Ramos (cell line): ENCODE measurements around the gene VDR.

Source experiments
- in situ Hi-C: fragments of 300-500 bp; cut with MboI; formaldehyde crosslinking; loops from one replicate; pipeline ENCODE4 v1.14.3; 2022; ENCODE audit warnings: low sequenced_read_pairs; ENCODE audit not compliant: unreplicated experiment

Gene VDR

DNA sequence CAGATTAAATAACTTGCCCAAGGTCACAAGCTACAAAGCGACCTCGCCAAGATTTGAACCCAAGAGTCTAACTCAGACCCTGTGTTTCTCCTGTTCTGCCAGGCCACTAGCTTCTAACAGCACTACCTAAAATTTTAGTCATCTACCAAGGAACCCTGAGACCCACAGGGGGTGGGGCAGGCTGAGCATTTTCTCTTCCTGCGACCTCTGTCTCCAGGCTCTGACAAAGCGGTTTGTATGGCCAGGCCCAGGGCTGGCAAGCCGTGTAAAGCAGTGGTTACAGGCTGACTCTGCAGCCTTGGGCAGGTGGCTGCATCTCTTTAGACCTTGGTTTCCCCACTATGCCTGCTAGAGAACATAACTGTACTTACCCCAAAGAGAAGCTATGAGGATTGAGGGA, 5.3 kb downstream of the VDR start:
- in situ Hi-C loops = no loop called here

DNA sequence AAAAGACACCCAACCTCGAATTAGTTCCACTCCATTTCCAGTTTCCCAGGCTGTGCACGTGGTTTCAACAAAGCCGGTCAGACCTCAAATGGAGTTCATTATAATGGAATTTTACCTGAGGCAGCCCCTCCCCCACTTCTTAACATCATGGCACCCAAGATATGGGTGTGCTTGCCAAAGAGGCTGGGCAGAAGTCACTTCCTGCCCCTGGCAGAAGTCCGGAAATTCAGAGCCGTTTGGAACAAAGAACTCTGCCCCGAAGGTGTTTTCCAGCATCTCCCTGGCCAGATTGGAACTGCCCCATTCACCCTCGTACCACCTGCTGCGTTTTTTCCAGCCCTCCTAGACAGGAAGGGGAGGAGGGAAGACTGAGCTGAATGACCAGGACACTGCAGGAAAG, 8.2 kb downstream of the VDR start:
- in situ Hi-C loops = no loop called here

DNA sequence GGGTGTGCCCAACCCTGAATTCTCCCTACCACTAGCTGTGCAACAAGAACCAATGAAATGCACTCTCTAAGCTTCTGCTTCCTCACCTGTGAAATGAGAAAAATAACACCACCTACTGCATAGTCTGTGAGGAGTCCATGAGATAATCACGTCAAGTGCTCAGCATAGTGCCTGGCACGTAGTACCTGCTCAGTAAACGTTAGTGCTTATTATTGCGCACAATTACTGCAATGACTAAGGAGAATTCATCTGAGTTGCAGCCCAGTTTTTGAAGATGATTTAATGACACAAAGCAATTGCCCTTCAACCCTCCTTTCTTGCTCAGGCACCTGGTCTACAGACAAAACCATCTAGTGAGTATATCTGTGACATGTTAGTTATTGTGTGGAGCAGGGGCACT, 8.8 kb downstream of the VDR start:
- in situ Hi-C loops = no loop called here

- in situ Hi-C loops = no loop called here
These were observed 10.1 kb downstream of the VDR start for GRCh38 chr12:47894652-47895051.

GRCh38 chr12:47894068-47894467, 10.7 kb downstream of the VDR start:
- in situ Hi-C loops = no loop called here

DNA sequence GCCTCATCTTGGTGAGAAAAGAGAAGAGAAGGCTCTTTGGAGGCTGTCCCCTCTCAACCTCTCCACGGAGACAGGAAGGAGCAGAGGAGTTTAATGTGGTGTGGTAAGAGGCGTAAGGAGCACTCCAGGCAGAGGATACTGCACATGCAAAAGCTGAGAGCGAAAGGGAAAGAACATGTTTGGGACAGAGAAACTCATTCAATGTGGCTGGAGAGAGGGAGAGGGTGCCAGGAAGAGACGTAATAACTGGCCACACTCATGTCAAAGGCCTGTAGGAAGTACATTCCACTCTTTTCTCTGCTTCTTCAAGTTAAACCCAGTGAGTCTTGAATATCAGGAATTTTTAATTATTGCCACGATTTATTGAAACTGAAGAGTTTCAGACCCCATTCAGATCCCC, 12.0 kb downstream of the VDR start:
- in situ Hi-C loops = no loop called here

DNA sequence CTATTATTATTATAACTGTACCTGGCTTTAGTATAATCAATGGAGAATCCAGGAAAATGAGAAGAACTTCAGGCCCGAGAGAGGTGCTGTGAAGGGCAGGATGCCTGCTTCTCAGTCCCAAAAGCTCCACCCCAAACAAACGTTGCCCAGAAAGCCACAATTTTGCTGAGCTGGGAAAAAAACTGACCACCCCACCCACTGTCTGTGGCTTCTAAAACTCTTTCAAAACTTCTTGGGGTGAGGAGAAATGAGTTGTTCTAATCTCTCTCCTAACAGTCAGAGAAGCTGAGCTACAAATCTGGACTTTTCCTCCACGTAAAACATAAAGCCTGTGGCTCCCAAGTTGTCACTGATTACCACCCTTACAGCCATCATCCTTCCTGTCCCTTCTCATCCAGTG, 13.4 kb downstream of the VDR start:
- in situ Hi-C loops = no loop called here

DNA sequence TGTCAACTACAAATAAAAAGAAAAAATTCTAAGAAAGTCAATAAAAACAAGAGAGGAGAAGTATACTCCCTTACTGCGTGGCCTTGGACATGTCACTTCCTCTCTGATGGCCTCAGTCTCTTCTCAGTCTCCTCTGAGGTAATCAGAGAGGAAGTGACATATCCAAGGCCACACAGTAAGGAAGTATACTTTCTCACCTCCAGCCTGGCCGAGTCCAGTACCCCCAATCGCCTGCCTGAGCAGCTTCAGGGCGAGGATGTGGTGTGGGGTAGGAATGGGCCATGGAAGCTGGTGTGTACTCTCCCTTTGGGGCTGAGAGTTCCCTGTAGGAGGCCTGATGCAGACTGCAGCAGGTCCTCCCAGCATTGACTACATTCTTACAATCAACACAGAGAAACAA, 15.8 kb downstream of the VDR start:
- in situ Hi-C loops = no loop called here

DNA sequence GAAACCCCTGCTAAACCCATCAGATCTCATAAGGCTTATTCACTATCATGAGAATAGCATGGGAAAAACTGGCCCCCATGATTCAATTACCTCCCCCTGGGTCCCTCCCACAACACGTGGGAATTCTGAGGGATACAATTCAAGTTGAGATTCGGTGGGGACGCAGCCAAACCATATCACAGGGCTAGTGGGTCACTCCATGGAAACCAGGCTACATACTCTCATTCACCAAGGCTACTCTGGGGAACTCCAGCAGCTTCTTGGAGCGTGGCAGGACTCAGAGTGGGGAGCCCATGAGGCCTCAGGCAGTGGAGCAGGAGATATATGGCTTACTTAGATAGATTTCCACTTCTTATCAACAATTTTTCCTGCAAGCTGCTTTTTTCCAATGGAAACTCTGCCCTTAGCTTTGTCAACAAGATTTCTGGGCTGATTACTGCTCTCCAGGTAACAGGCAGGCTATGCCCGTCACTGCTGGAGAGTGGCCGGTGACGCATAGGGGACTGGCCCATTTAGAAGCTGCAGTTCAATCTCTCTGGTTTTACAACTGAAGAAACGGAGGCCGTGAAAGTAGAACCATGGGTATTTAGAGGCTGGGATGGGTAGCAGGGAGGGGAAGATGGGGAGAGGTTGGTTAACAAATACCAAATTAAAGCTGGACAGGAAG, 16.5 kb downstream of the VDR start:
- in situ Hi-C loops = no loop called here

- in situ Hi-C loops = no loop called here
These were observed 17.3 kb downstream of the VDR start for GRCh38 chr12:47887529-47887928.

- in situ Hi-C loops = no loop called here
These were observed 18.1 kb downstream of the VDR start for GRCh38 chr12:47886510-47887240.

DNA sequence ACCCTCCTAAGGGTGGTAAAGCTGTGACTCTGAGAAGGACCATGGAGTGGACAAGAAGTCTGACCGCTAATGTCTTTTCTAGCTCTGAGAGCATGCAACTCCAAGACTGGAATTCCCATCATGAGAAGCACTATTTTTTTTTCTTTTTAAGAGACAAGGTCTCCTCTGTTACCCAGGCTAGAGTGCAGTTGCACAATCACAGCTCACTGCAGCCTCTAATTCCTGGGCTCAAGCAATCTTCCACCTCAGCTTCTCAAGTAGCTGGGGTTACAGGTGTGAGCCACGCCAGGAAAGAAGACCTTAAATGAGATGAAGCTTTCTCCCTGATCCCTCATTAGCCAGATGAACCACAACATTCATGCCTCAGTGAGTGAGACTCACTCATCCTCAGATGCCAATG, 19.2 kb downstream of the VDR start:
- in situ Hi-C loops = no loop called here

GRCh38 chr12:47885012-47885501, 19.7 kb downstream of the VDR start:
- in situ Hi-C loops = no loop called here

DNA sequence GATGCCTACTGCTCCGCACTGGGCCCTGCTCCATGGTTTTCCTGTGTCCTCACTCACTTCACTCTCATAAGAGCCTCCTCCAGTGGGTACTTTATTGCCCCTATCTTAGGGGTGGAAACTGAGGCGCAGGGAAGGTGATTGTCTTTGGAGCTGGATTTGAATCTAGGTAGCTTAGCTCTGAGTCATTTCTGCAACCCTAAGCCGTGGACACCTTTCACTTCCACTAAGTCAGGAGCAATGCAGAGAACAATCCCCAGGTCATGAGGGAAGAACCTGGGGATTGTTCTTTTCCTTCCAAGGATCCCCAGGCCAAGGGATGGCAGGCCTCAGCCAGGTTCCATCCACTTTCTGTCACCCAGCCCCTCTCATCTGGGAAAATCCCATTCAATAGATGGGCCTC, 20.3 kb downstream of the VDR start:
- in situ Hi-C loops = no loop called here

DNA sequence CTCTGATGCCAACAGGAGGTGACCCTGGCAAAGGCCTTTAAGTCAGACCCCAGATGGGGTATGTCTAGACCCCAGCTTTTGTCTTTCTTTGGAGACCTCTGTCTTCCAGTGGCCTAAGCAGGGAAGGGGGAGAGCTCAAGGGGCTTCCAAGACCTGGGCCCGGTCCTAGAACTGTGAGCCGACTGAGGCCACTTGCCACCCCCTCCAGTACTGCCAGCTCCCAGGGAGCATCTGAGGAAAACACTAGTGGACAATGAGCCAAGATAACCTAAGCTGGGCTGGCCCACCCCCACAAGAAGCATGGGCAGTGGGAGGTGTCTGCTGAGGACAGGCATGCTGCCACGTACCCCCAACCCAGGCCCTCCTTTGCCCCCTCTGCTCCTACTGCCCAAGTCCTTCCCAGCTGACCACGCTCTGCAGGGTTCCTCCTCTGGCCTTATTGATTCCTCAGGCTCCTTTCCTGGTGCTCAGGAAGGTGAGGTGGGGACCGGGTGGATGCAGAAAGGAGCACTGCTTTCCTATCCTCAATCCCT, 21.1 kb downstream of the VDR start:
- in situ Hi-C loops = no loop called here

DNA sequence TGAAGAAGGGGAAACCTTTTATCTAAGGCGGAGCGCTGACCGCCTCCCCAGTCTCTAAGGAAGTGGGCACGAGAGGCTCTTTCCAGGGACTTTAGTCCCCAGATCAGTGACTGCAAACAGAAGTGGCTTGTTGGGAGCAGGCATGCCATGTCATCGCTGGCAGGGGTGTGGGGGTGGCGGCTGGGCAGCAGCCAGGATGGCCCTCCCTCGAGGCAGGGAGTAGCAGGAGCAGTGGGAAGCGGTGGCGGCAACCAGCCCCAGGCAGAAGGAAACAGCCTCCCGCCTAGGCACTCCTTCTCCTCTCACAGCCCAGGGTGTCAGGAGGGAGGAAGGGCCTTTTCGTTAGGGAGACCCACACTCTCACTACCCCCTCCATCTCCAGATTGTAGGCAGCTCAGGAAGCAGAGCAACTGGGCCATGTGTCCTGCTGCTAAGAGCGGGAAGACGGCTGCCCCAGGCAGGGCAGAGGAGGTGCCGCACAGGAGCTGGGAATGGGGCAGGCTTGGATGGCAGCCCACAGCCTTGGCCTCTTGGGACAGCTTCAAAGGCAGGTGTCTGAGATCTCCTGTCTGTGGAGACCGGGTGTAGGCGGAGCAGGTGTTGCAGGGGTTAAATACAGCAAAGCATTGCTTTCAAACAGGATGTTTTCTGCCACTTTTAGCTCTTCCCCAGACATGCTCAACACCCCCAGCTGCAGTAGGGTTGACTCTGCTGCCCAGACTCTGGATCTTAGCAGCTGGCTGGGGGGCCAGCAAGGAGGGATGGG, 21.8 kb downstream of the VDR start:
- in situ Hi-C loops = no loop called here

GRCh38 chr12:47881826-47882427, 22.9 kb downstream of the VDR start:
- in situ Hi-C loops = no loop called here

- in situ Hi-C loops = no loop called here
These were observed 23.7 kb downstream of the VDR start for GRCh38 chr12:47881051-47881450.

- in situ Hi-C loops = no loop called here
These were observed 25.8 kb downstream of the VDR start for GRCh38 chr12:47878918-47879481.

GRCh38 chr12:47878293-47878917, 26.4 kb downstream of the VDR start:
- in situ Hi-C loops = no loop called here
